Stomach (tissue), 4 donors: ENCODE results near the gene CLASRP.

Experiments used
- EP300 ChIP-seq: sonication (generic); formaldehyde crosslinking; IDR thresholded peaks from one replicate; pipeline ENCODE4 v1.6.1; 2017; ENCODE audit warnings: antibody characterized with exemption
- POLR2A ChIP-seq, 4 donors: fragments of 450-650 bp; IDR thresholded peaks; one replicate each; pipeline ENCODE4 v1.6.1; 2016; ENCODE audit warnings: antibody characterized with exemption in 4 of 4, control low read depth in 2 of 4, mild to moderate bottlenecking in 1 of 4, moderate library complexity in 1 of 4
- POLR2AphosphoS5 ChIP-seq, 3 donors: sonication (generic); formaldehyde crosslinking; IDR thresholded peaks; one replicate each; pipeline ENCODE4 v1.6.1; 2016; ENCODE audit warnings: antibody characterized with exemption in 3 of 3
- TF ChIP-seq, protein P1 (sequence below), 7 experiments: fragments of 450-650 bp in 4 of 7; fragments of 200-600 bp in 3 of 7; sonication (generic) in 3 of 7; IDR thresholded peaks; one replicate each; pipeline ENCODE4 v1.5.1; 2016 to 2019; ENCODE audit warnings: antibody characterized with exemption in 7 of 7, control low read depth in 2 of 7, mild to moderate bottlenecking in 1 of 7

DNA sequence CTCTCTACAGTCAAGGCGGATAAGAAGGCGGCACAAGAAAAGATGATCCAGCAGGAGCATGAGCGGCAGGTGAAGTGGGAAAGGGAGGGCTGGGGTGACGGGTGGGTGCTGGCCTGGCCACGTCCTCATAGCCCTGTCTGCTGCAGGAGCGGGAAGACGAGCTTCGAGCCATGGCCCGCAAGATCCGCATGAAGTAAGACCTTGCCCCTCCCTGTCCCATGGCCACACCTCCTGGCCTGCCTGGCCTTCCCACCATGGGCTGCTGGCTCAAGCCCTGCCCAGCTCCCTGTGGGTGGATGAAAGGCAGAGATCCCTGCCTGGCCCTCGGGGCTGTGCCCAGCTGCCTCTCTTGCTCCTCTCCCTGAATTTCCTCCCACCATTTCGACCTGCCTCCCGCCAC, 30.2 kb downstream of the CLASRP start:
- TF ChIP-seq, protein P1, sequence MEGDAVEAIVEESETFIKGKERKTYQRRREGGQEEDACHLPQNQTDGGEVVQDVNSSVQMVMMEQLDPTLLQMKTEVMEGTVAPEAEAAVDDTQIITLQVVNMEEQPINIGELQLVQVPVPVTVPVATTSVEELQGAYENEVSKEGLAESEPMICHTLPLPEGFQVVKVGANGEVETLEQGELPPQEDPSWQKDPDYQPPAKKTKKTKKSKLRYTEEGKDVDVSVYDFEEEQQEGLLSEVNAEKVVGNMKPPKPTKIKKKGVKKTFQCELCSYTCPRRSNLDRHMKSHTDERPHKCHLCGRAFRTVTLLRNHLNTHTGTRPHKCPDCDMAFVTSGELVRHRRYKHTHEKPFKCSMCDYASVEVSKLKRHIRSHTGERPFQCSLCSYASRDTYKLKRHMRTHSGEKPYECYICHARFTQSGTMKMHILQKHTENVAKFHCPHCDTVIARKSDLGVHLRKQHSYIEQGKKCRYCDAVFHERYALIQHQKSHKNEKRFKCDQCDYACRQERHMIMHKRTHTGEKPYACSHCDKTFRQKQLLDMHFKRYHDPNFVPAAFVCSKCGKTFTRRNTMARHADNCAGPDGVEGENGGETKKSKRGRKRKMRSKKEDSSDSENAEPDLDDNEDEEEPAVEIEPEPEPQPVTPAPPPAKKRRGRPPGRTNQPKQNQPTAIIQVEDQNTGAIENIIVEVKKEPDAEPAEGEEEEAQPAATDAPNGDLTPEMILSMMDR (IDR thresholded peaks at IDR 0.05), result no peak
- TF ChIP-seq EP300, result no peak
- peak in 1 of 3 donors; percentile 38 for TF ChIP-seq POLR2AphosphoS5 (IDR thresholded peaks at IDR 0.05)
- no peak for TF ChIP-seq POLR2A (IDR thresholded peaks at IDR 0.05)
